ENCODE data around the gene KRT86. TPM values are rescaled to one million over a fixed set of nuclear protein-coding genes. Genes with fewer than 3 reads are reported as not detected.
A peak's percentile ranks its signal among the peaks of the same experiment; 100 is the strongest.

The KRT86 gene
- total RNA-seq = not detected
- long read RNA-seq = 0 reads

- intact Hi-C loops (cut with DNase I) = loop anchor here (5.0 kb wide), 1 partner anchor 62 kb away; no protein-coding TSS in a partner anchor
- no peak for ATAC-seq (ENCODE audit: poor library complexity)
- no peak for DNase-seq
Observed at GRCh38 chr12:52274521-52275120, at the start of gene KRT86. TSS of gene KRT86 (plus strand) at chr12:52274645. CDS start at chr12:52301917, 27,272 bp downstream.

- DNase-seq (no peak), ATAC-seq (ENCODE audit: poor library complexity) (no peak)
- intact Hi-C loops (cut with DNase I) = no loop called here
Observed at GRCh38 chr12:52225752-52226151, 48.7 kb upstream of the KRT86 start.

- no peak for ATAC-seq (ENCODE audit: poor library complexity)
- DNase-seq = no peak
- intact Hi-C loops (cut with DNase I) = no loop called here
Observed at GRCh38 chr12:52226446-52226845, 48.0 kb upstream of the KRT86 start.

GRCh38 chr12:52227606-52228166 is 46.8 kb upstream of the KRT86 start:
- DNase-seq (peak; percentile 12), ATAC-seq (ENCODE audit: poor library complexity) (no peak)
- intact Hi-C loops (cut with DNase I) = no loop called here

- DNase-seq = no peak
- ATAC-seq (ENCODE audit: poor library complexity) = no peak
- intact Hi-C loops (cut with DNase I) = no loop called here
Observed at GRCh38 chr12:52228366-52228765, 46.1 kb upstream of the KRT86 start.

- DNase-seq = peak; percentile 16
- intact Hi-C loops (cut with DNase I) = no loop called here
- no peak for ATAC-seq (ENCODE audit: poor library complexity)
Observed at GRCh38 chr12:52228931-52229330, 45.5 kb upstream of the KRT86 start.

GRCh38 chr12:52229836-52230343 is 44.6 kb upstream of the KRT86 start:
- intact Hi-C loops (cut with DNase I) = no loop called here
- no peak for DNase-seq
- no peak for ATAC-seq (ENCODE audit: poor library complexity)

GRCh38 chr12:52230364-52231281 is 43.8 kb upstream of the KRT86 start:
- DNase-seq = peak; percentile 67

GRCh38 chr12:52231305-52232202 is 42.9 kb upstream of the KRT86 start:
- ATAC-seq (ENCODE audit: poor library complexity) (no peak), DNase-seq (peak; percentile 40)
- intact Hi-C loops (cut with DNase I) = no loop called here

More at GRCh38 chr12:52230364-52231281, 43.8 kb upstream of the KRT86 start:
- peak; percentile 91 for ATAC-seq (ENCODE audit: poor library complexity)
- intact Hi-C loops (cut with DNase I) = no loop called here

- no peak for DNase-seq
- intact Hi-C loops (cut with DNase I) = no loop called here
- no peak for ATAC-seq (ENCODE audit: poor library complexity)
Observed at GRCh38 chr12:52232203-52232673, 42.2 kb upstream of the KRT86 start.

GRCh38 chr12:52232674-52233461 is 41.6 kb upstream of the KRT86 start, which contains the start of gene KRT7:
TSS of gene KRT7 (plus strand) at chr12:52233243. CDS start at chr12:52233297, 54 bp downstream.
- ATAC-seq (ENCODE audit: poor library complexity) = no peak
- intact Hi-C loops (cut with DNase I) = no loop called here

GRCh38 chr12:52233462-52234207 is 40.8 kb upstream of the KRT86 start:
- no peak for ATAC-seq (ENCODE audit: poor library complexity)
- intact Hi-C loops (cut with DNase I) = no loop called here
- no peak for DNase-seq

More at GRCh38 chr12:52232674-52233461, 41.6 kb upstream of the KRT86 start, which contains the start of gene KRT7:
- DNase-seq = no peak

- intact Hi-C loops (cut with DNase I) = no loop called here
- ATAC-seq (ENCODE audit: poor library complexity) (no peak), DNase-seq (no peak)
Observed at GRCh38 chr12:52234223-52234810, 40.1 kb upstream of the KRT86 start.

GRCh38 chr12:52235001-52235764 is 39.3 kb upstream of the KRT86 start:
- no peak for ATAC-seq (ENCODE audit: poor library complexity)
- intact Hi-C loops (cut with DNase I) = no loop called here
- peak; percentile 37 for DNase-seq

GRCh38 chr12:52235822-52236361 is 38.6 kb upstream of the KRT86 start:
- DNase-seq (no peak), ATAC-seq (ENCODE audit: poor library complexity) (no peak)
- intact Hi-C loops (cut with DNase I) = no loop called here
